Pancreas (tissue), 10 donors: ENCODE measurements around the gene NOTUM. TPM values are rescaled to one million over a fixed set of nuclear protein-coding genes. Genes with fewer than 3 reads are reported as not detected.

ENCODE experiments used
- ATAC-seq, 4 donors: fragments of 200-7000 bp; cut with Tn5 transposase; one replicate each; pipeline versions ENCODE4 v1.8.0 to v1.9.1; 2020; ENCODE audit warnings: mild to moderate bottlenecking in 4 of 4, moderate library complexity in 4 of 4
- DNase-seq, 6 donors: peaks; one replicate each; pipeline ENCODE4 v3.0.0-alpha.2; 2020
- FAIRE-seq: peaks from 2 replicates; lab custom pipeline; 2012; peaks lifted over from hg19 to GRCh38; lab: Jason Lieb, UNC
- H3K27ac ChIP-seq, 4 donors: fragments of 200-600 bp; sonication (generic); 1 replicate in 3 of 4; 2 replicates in 1 of 4; pipeline versions ENCODE4 v1.5.0 to v1.8.0; 2020
- H3K27me3 ChIP-seq, 4 donors: fragments of 200-600 bp; one replicate each; pipeline ENCODE4 v1.8.0; 2021
- H3K36me3 ChIP-seq, 3 donors: fragments of 200-600 bp; sonication (generic) in 1 of 3; one replicate each; pipeline versions ENCODE4 v1.5.0 to v1.8.0; 2020 to 2021
- H3K4me1 ChIP-seq, 3 donors: fragments of 200-600 bp; one replicate each; pipeline ENCODE4 v1.8.0; 2021
- H3K4me3 ChIP-seq, 4 donors: fragments of 200-600 bp; sonication (generic) in 2 of 4; one replicate each; pipeline versions ENCODE4 v1.5.0 to v1.8.0; 2020 to 2021
- H3K9me3 ChIP-seq, 4 donors: fragments of 200-600 bp; one replicate each; pipeline ENCODE4 v1.8.0; 2021
- WGBS, 2 donors: extraction: QIAGEN DNeasy Blood & Tissue Kit; methylation state at CpG; one replicate each; pipeline ENCODE4 v1.1.7; 2013; 5-methylcytosine and 5-hydroxymethylcytosine counted together
- intact Hi-C, 3 donors: fragments of 100-400 bp; cut with DNase I; formaldehyde crosslinking; loops; one replicate each; pipeline versions ENCODE4 v1.11.1 to v1.14.2; 2022
- polyA plus RNA-seq, 2 donors: library from polyadenylated mRNA; stranded (reverse); fragments of 200-250 nt; gene quantifications; one replicate each; pipeline ENCODE4 v1.2.3, GENCODE V29; 2013
- total RNA-seq, 6 donors: library from RNA; stranded (reverse); fragmentation: NEBNext Ultra II Directional in 4 of 6; extraction: Animal tissue kit (Norgen Biotek cat#: 25700) in 4 of 6; gene quantifications; one replicate each; pipeline versions ENCODE4 v1.2.1 to v1.2.4, GENCODE V29; 2021 to 2023
- TF ChIP-seq, protein P1 (sequence below), 4 donors: fragments of 200-600 bp; sonication (generic) in 3 of 4; IDR thresholded peaks; one replicate each; pipeline versions ENCODE4 v1.5.0 to v1.8.0; 2021; ENCODE audit warnings: antibody characterized with exemption in 4 of 4
- donor health status: healthy with polysubstance abuse.
- donor health status: DM: no; HTN: no; CAD: no; lungs with moderate emphysema.
- donor health status: DM: no; HTN: no; CAD: no.
- donor health status: control.
- donor health status: control.
- donor health status: Bipolar disorder and iron deficiency.
- donor health status: DM: yes; HTN: yes; CAD: no.
- donor health status: DM: no; HTN: no; CAD: no.
- donor health status: DM: no; HTN: no; CAD: no.
- donor health status: DM: yes; HTN: yes; CAD: no.

The NOTUM gene
- total and polyA plus RNA-seq, 8 donors: 0.14 to 0.44 (median 0.21) TPM; not detected in 1

DNA sequence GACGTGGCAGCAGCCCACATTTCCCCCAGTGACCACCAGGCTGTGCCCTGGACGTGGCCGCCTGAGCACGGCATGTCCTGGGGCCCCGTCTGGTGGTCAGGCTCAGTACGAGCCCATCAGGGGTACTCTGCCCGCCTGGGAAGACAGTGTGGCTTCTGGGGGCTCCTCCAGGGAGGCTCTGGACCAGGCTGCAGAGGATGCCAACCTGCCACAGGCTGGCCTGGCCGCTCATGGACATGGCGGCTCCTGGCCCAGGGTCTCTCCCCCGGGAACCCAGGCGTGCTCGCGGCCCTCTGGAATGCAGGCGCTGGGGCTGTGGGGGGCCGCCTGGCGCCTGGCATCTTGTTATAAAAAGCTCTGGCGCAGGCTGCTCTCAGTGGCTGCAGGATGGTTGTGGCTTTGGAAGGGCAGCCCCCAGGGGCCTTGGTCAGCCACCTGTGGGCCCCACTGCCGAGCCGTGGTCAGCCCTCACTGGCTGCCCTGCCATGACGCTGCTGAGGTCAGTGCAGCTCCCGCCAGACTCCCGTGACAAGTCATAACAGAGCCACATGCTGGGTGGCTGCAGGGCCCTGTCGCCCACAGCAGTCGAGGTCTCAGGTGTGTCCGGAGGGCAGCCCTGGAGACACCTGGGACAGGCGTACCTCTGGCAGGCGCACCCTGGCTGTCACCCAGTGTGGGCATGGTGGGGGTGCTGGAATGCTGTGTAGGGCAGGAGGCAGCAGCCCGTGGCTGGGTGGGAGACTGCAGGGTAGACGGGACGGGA, 46.7 kb upstream of the NOTUM start:
- Histone ChIP-seq H3K27me3 (no peaks in the 10 kb centered on the region), H3K9me3 (no peaks in the 10 kb centered on the region), H3K4me1 (no peaks in the 10 kb centered on the region), H3K4me3 (no peak overlapping the region), H3K36me3 (no peaks in the 10 kb centered on the region), H3K27ac (no peak overlapping the region)
- no peak for ATAC-seq
- no peak for FAIRE-seq
- no peak for DNase-seq
- intact Hi-C loops: no loop called here
- TF ChIP-seq, protein P1, sequence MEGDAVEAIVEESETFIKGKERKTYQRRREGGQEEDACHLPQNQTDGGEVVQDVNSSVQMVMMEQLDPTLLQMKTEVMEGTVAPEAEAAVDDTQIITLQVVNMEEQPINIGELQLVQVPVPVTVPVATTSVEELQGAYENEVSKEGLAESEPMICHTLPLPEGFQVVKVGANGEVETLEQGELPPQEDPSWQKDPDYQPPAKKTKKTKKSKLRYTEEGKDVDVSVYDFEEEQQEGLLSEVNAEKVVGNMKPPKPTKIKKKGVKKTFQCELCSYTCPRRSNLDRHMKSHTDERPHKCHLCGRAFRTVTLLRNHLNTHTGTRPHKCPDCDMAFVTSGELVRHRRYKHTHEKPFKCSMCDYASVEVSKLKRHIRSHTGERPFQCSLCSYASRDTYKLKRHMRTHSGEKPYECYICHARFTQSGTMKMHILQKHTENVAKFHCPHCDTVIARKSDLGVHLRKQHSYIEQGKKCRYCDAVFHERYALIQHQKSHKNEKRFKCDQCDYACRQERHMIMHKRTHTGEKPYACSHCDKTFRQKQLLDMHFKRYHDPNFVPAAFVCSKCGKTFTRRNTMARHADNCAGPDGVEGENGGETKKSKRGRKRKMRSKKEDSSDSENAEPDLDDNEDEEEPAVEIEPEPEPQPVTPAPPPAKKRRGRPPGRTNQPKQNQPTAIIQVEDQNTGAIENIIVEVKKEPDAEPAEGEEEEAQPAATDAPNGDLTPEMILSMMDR (IDR thresholded peaks at IDR 0.05): no peak
- WGBS, 2 donors: 90 to 94% methylated on average over 30 of the region's 30 CpGs

DNA sequence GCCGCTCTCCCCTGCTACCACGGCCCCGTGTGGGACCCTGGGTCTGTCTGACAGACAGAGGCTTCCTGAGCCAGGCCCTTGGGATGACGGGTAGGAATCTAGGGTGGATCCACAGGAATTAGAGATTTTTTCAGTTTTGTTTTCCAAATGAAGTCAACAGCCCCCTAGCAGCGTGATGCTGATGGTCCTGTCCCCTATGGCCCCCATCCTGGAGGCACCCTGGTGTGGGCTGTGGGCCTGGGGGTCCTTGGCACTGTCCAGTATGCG, 46.2 kb upstream of the NOTUM start:
- no peak overlapping the region for H3K4me3 ChIP-seq
- H3K27ac ChIP-seq: no peak overlapping the region
- H3K36me3 ChIP-seq: no peaks in the 10 kb centered on the region
- H3K27me3 ChIP-seq: no peaks in the 10 kb centered on the region
- ATAC-seq (no peak), DNase-seq (no peak), FAIRE-seq (no peak)
- no peaks in the 10 kb centered on the region for H3K9me3 ChIP-seq
- no peaks in the 10 kb centered on the region for H3K4me1 ChIP-seq
- TF ChIP-seq, protein P1 (IDR thresholded peaks at IDR 0.05): no peak
- intact Hi-C loops: no loop called here
- WGBS, 2 donors: 93 to 96% methylated on average over 6 of the region's 6 CpGs

GRCh38 chr17:82006468-82007227, 45.7 kb upstream of the NOTUM start:
- DNase-seq: no peak
- 84 to 88% methylated on average over 24 of the region's 24 CpGs for WGBS, 2 donors
- ATAC-seq: no peak
- FAIRE-seq: no peak
- no peaks in the 10 kb centered on the region for H3K9me3 ChIP-seq
- H3K4me3 ChIP-seq: no peak overlapping the region
- no peaks in the 10 kb centered on the region for H3K4me1 ChIP-seq
- no peaks in the 10 kb centered on the region for H3K27me3 ChIP-seq
- H3K36me3 ChIP-seq: no peaks in the 10 kb centered on the region
- TF ChIP-seq, protein P1 (IDR thresholded peaks at IDR 0.05): no peak
- intact Hi-C loops: no loop called here
- no peak overlapping the region for H3K27ac ChIP-seq

DNA sequence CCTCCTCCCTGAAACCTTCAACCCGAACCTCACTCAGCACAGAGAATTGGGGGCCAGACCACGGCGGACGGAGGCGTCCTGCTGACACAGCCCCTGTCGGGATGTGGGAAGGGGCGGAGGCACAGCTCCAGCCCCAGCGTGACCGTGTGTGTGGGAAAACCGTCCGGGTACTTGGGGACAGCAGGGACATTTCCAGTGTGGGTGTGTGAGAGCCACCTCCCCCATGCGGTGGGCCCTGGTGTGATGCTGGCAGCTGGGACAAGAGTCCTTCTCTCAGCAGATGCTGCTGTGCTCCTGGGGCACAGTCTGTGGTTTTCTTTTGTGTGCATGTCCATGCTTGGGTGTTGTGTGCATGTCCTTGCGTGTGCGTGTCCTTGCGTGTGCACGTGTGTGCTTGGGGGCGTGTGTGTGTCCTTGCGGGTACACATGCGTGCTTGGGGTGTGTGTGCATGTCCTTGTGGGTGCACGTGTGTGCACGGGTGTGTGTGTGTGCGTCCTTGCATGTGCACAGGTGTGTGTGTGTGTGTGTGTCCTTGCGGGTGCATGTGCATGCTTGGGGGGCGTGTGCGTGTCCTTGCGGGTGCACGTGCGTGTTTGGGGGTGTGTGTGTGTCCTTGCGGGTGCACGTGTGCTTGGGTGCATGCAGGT, 44.8 kb upstream of the NOTUM start:
- no peak for ATAC-seq
- TF ChIP-seq, protein P1 (IDR thresholded peaks at IDR 0.05): no peak
- intact Hi-C loops: no loop called here
- WGBS, 2 donors: 88 to 89% methylated on average over 30 of the region's 30 CpGs
- no peak for FAIRE-seq
- Histone ChIP-seq H3K9me3 (no peaks in the 10 kb centered on the region), H3K36me3 (no peaks in the 10 kb centered on the region), H3K27ac (no peak overlapping the region), H3K4me1 (no peaks in the 10 kb centered on the region), H3K27me3 (no peaks in the 10 kb centered on the region), H3K4me3 (no peak overlapping the region)
- DNase-seq: no peak
